HAP-1 (cell line): ENCODE data around the gene PCK1.

Experiments used
- DNase-seq, 2 experiments: peaks; one replicate each; pipeline ENCODE4 v3.0.0-alpha.2; 2016 to 2020; ENCODE audit warnings: low spot score in 2 of 2
- H3K27me3 ChIP-seq: fragments of 250-450 bp; sonication (Bioruptor Pico); 2 replicates; pipeline ENCODE4 v1.5.1; 2020; ENCODE audit warnings: low read depth, mild to moderate bottlenecking, moderate library complexity
- H3K36me3 ChIP-seq: fragments of 250-450 bp; sonication (Bioruptor Pico); replicated peaks from 2 replicates; pipeline ENCODE4 v1.5.1; 2020; ENCODE audit warnings: mild to moderate bottlenecking
- H3K4me1 ChIP-seq: fragments of 250-450 bp; sonication (Bioruptor Pico); 2 replicates; pipeline ENCODE4 v1.5.1; 2020; ENCODE audit warnings: mild to moderate bottlenecking
- H3K4me3 ChIP-seq: fragments of 250-450 bp; sonication (Bioruptor Pico); 2 replicates; pipeline ENCODE4 v1.5.1; 2020; ENCODE audit warnings: mild to moderate bottlenecking, moderate library complexity
- H3K9me3 ChIP-seq: fragments of 250-450 bp; sonication (Bioruptor Pico); 2 replicates; pipeline ENCODE4 v1.5.1; 2020; ENCODE audit warnings: mild to moderate bottlenecking, moderate library complexity
- in situ Hi-C: fragments of 300-500 bp; cut with MboI; formaldehyde crosslinking; loops from 3 replicates; pipeline ENCODE4 v1.14.3; 2020; ENCODE audit warnings: low sequenced_read_pairs, inconsistent platforms, mixed read lengths

The PCK1 gene

GRCh38 chr20:57559658-57560553 lies 1.0 kb upstream of the PCK1 start:
- H3K27me3 ChIP-seq, result peaks cover 29% of the 10 kb centered on the region
- no peaks in the 10 kb centered on the region for H3K36me3 ChIP-seq
- in situ Hi-C loops, result no loop called here
- no peaks in the 10 kb centered on the region for H3K4me1 ChIP-seq
- no peak for DNase-seq
- H3K4me3 ChIP-seq, result no peak overlapping the region
- H3K9me3 ChIP-seq, result no peaks in the 10 kb centered on the region

DNA sequence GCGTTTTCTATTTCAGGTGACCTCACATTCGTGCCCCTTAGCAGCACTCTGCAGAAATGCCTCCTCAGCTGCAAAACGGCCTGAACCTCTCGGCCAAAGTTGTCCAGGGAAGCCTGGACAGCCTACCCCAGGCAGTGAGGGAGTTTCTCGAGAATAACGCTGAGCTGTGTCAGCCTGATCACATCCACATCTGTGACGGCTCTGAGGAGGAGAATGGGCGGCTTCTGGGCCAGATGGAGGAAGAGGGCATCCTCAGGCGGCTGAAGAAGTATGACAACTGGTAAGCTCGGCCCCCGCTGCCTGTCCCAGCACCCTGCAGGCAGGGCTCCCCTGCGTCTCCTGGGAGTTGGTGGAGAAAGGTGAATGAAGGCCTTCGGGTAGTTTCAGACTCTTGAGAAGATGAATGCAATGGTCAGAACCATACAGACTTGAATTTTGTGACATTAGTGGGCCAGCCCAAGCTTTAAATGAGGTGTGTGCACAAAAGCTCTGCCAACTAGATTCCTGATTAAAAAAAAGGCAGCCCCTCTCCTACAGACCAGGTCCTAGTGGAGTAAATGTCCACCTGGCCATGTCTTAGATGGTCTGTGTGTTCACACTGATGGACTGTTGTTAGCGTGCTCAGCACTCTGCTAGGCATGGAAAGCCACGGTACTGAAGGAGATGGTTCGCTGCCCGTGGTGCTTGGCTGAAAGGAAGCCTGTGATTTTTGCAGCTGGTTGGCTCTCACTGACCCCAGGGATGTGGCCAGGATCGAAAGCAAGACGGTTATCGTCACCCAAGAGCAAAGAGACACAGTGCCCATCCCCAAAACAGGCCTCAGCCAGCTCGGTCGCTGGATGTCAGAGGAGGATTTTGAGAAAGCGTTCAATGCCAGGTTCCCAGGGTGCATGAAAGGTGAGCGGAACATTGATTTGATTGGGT lies 708 bp downstream of the PCK1 start:
- no peak overlapping the region for H3K4me3 ChIP-seq
- H3K27me3 ChIP-seq, result peaks cover 21% of the 10 kb centered on the region
- H3K4me1 ChIP-seq, result no peaks in the 10 kb centered on the region
- no peaks in the 10 kb centered on the region for H3K9me3 ChIP-seq
- in situ Hi-C loops, result no loop called here
- no peaks in the 10 kb centered on the region for H3K36me3 ChIP-seq
- DNase-seq, result no peak

DNA sequence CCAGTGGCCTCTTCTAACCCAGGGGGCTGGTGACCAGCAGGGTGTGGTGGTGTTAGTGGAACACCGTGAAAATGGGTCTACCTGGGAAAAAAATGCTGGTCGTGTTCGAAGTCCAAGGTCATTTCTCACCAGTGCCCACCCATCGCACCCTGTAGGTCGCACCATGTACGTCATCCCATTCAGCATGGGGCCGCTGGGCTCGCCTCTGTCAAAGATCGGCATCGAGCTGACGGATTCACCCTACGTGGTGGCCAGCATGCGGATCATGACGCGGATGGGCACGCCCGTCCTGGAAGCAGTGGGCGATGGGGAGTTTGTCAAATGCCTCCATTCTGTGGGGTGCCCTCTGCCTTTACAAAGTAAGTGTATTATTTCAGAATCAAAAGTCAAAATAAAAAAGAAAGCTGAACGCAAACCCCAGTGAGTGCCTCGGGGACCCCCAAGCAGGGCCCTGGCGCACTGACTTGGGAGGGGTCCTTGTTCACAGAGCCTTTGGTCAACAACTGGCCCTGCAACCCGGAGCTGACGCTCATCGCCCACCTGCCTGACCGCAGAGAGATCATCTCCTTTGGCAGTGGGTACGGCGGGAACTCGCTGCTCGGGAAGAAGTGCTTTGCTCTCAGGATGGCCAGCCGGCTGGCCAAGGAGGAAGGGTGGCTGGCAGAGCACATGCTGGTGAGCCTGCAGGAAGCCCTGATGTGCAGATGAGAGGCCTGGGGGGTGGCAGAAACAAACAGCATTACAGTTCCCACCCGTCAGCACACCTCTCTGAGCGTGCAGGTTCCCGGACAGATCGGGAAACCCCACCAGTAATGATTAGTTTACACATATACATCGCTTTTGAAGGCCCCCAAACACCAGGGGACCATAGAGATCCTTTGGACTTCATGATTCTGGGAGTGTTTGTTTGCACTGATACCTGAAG lies 1.9 kb downstream of the PCK1 start:
- no peak for DNase-seq
- Histone ChIP-seq H3K27me3 (peaks cover 13% of the 10 kb centered on the region), H3K36me3 (no peaks in the 10 kb centered on the region), H3K4me3 (no peak overlapping the region), H3K9me3 (no peaks in the 10 kb centered on the region), H3K4me1 (no peaks in the 10 kb centered on the region)
- in situ Hi-C loops, result no loop called here

GRCh38 chr20:57563522-57563921 lies 2.6 kb downstream of the PCK1 start:
- H3K9me3 ChIP-seq, result no peaks in the 10 kb centered on the region
- no peaks in the 10 kb centered on the region for H3K36me3 ChIP-seq
- DNase-seq, result no peak
- H3K4me3 ChIP-seq, result no peak overlapping the region
- H3K27me3 ChIP-seq, result peaks cover 7% of the 10 kb centered on the region; the same call in 1 of the 2 replicates
- H3K4me1 ChIP-seq, result no peaks in the 10 kb centered on the region
- in situ Hi-C loops, result no loop called here

GRCh38 chr20:57564180-57564802 lies 3.4 kb downstream of the PCK1 start:
- DNase-seq, result no peak
- Histone ChIP-seq H3K4me1 (no peaks in the 10 kb centered on the region), H3K4me3 (no peak overlapping the region), H3K9me3 (no peaks in the 10 kb centered on the region), H3K27me3 (peaks cover under 1% of the 10 kb centered on the region; the same call in 1 of the 2 replicates), H3K36me3 (no peaks in the 10 kb centered on the region)
- in situ Hi-C loops, result no loop called here

DNA sequence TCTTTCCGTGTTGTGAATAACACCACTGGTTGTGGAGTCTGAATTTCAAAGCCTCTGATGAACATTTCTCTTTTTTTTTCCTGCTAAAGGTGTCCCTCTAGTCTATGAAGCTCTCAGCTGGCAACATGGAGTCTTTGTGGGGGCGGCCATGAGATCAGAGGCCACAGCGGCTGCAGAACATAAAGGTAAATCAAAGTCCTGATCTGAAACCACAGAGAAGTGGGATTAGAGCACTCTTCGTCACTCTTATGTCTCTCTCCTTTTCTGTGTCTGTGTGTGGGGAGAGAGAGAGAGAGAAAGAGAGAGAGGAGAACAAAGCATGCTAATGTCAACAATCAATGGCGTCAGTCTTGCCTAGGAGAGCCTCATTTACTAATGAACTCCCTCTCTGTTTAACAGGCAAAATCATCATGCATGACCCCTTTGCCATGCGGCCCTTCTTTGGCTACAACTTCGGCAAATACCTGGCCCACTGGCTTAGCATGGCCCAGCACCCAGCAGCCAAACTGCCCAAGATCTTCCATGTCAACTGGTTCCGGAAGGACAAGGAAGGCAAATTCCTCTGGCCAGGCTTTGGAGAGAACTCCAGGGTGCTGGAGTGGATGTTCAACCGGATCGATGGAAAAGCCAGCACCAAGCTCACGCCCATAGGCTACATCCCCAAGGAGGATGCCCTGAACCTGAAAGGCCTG lies 4.2 kb downstream of the PCK1 start:
- no peaks in the 10 kb centered on the region for H3K4me1 ChIP-seq
- no peaks in the 10 kb centered on the region for H3K36me3 ChIP-seq
- H3K9me3 ChIP-seq, result no peaks in the 10 kb centered on the region
- in situ Hi-C loops, result no loop called here
- H3K4me3 ChIP-seq, result no peak overlapping the region
- H3K27me3 ChIP-seq, result no peaks in the 10 kb centered on the region
- no peak for DNase-seq

DNA sequence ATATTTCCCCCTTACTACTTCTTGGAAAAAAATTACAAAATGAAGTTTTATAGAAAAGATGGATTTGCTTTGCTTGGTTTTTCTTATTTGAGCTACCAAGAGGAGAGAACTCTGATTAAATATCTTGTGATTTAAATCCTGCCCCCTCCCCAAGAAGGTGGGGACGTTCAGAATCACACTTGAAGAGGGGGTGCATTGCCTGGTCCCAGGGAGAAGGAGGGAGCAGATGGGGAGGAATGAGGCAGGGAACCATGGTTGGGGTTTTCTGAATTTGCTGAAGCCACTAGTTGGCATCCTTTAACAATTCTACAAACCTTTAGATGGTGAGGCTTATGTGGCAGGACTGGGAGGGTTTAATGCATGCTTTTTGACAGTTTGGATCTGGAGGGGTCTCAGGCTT lies 5.5 kb downstream of the PCK1 start:
- Histone ChIP-seq H3K4me3 (no peak overlapping the region), H3K4me1 (no peaks in the 10 kb centered on the region), H3K9me3 (no peaks in the 10 kb centered on the region), H3K27me3 (no peaks in the 10 kb centered on the region), H3K36me3 (no peaks in the 10 kb centered on the region)
- in situ Hi-C loops, result no loop called here
- no peak for DNase-seq

DNA sequence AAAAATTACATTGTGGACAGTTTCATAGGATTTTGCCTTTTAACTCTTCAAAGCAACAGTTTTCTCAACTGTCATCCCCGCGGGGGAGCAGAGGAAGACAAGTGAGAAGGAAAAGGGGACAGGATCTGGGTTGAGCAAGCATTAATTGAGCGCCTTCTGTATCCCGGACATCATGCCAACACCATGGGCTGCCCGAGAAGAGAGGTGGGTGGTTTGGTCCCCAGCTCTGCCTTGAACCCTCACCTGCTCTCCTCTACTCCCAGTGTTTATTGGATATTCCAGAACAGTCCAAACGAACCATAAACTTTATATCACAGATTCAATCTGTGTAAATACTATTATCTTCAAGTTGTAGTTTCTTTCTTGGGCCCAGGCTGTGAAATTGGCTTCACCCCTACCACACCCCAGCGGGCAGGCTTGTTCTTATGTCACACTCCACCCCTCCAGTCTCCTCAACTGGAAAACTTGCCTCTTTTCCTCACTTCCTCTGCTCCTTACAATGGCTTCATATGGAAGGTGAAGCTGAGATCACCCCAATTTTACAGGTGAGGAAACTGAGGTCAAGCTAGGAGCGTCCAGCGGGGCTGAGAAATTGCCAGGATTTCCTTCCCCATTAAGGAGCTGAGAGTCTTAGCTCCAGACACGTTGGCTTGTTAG lies 6.0 kb downstream of the PCK1 start:
- H3K4me1 ChIP-seq, result no peaks in the 10 kb centered on the region
- no peak for DNase-seq
- in situ Hi-C loops, result no loop called here
- H3K27me3 ChIP-seq, result no peaks in the 10 kb centered on the region
- H3K9me3 ChIP-seq, result no peaks in the 10 kb centered on the region
- H3K4me3 ChIP-seq, result no peak overlapping the region
- H3K36me3 ChIP-seq, result no peaks in the 10 kb centered on the region

GRCh38 chr20:57567471-57568079 lies 6.7 kb downstream of the PCK1 start:
- in situ Hi-C loops, result no loop called here
- Histone ChIP-seq H3K27me3 (no peaks in the 10 kb centered on the region), H3K4me3 (no peak overlapping the region), H3K4me1 (no peaks in the 10 kb centered on the region), H3K36me3 (no peaks in the 10 kb centered on the region), H3K9me3 (no peaks in the 10 kb centered on the region)
- no peak for DNase-seq

DNA sequence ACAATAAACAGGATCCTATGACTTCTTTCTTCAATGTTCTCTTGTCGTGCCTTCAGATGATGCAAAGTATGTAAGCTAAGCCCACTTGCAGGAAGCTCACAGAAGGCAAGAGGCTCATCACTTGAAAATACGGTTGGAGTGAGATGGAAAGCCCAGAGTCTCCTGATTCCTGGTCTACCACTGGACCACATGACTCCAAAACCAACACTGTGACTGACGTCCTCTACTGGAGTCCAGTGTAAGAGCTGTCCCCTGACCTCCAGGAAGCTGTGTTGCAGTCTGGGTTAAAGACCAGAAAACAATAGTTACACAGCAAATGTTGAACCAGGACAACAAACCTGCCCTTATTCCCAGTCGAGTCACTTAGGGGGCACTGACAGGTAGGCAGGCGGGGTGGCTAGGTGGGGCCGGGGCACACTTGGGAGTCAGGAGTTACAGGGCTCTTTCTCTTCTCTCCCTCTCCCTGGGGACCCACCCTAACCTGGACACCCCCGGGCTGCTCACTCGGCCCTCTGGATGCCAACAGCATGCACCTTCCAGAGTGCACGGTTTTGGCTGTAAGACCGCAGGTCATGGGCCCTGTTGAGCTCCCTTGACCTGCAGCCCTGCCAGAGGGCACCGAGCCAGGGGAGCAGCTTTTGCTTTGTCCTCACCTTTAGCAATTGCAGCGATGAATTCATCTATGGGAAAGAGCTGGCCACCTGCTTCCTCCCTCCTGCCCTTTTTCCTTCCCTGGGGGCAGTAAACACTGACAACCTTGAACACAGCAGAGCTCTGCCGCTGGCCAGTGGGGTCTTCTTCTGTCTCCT lies 7.4 kb downstream of the PCK1 start:
- no peaks in the 10 kb centered on the region for H3K9me3 ChIP-seq
- DNase-seq, result no peak
- no peak overlapping the region for H3K4me3 ChIP-seq
- H3K36me3 ChIP-seq, result no peaks in the 10 kb centered on the region
- no peaks in the 10 kb centered on the region for H3K27me3 ChIP-seq
- in situ Hi-C loops, result no loop called here
- H3K4me1 ChIP-seq, result no peaks in the 10 kb centered on the region

- no peaks in the 10 kb centered on the region for H3K27me3 ChIP-seq
- in situ Hi-C loops, result no loop called here
- no peak overlapping the region for H3K4me3 ChIP-seq
- H3K4me1 ChIP-seq, result no peaks in the 10 kb centered on the region
- H3K9me3 ChIP-seq, result no peaks in the 10 kb centered on the region
- no peaks in the 10 kb centered on the region for H3K36me3 ChIP-seq
- no peak for DNase-seq
Observed at GRCh38 chr20:57568960-57569359, 8.1 kb downstream of the PCK1 start.
